Endometrial microvascular endothelial cells (primary cell): Measurements from ENCODE around the gene C1RL. TPM values are rescaled to one million over a fixed set of nuclear protein-coding genes. Genes with fewer than 3 reads are reported as not detected.

ENCODE experiments used
- in situ Hi-C: cut with HindIII; loops from 2 replicates; pipeline ENCODE4 v1.10.0; 2017; ENCODE audit warnings: low sequenced_read_pairs, low pct_unique_long_range_greater_than_20kb; ENCODE audit errors: inconsistent ontology term
- total RNA-seq: library from RNA; depleted of rRNA; stranded (reverse); fragments of >200 nt; gene quantifications from one replicate; pipeline ENCODE4 v1.2.3, GENCODE V29; 2015; ENCODE audit errors: inconsistent ontology term

C1RL gene
- total RNA-seq, 1 donor from 2014 or later = 22.3 TPM

DNA sequence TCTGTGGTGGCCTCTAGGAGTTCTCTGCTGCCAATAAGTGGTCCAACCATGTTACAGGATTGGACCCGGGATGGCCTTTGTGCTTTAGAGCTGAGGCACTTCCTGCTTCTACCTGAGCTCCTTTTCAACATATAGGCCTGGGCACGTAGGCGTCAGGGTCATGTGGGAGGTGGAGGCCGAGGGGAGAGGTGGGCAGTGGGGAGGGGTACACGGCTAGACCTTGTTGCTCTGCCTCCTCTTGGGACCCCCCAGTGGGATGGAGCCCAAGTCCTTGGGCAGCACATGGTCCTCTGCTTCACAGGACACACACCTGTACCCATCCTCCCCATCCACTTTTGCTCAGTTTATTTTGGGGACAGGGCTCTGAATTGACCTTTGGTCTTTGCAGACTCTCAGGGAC lies 12.3 kb upstream of the C1RL start:
- in situ Hi-C loops = loop anchor here (25.0 kb wide), 1 partner anchor 109 kb away; the partner anchor contains the start of gene LPCAT3

DNA sequence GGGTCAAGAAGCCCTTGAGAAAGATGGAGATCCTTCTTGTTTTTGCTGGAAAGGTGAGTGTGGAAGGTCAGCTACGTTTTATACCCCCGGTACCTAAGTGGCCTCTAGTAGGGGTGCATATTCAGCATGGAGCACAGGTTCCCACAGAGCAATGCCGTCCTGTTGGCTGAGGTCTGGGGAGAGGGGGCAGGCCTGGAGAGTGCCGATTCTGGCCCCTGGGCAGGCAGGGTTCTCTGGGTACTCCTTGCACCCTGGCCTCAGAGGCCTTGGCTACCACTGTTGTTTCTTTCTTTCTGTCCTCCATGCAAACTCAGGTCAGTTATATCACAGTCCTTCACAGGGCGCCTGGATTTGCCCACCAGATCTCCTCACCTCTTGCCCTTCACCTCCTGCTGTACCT lies 11.2 kb upstream of the C1RL start:
- in situ Hi-C loops = loop anchor here (25.0 kb wide), 1 partner anchor 108 kb away; the partner anchor contains the start of gene LPCAT3

DNA sequence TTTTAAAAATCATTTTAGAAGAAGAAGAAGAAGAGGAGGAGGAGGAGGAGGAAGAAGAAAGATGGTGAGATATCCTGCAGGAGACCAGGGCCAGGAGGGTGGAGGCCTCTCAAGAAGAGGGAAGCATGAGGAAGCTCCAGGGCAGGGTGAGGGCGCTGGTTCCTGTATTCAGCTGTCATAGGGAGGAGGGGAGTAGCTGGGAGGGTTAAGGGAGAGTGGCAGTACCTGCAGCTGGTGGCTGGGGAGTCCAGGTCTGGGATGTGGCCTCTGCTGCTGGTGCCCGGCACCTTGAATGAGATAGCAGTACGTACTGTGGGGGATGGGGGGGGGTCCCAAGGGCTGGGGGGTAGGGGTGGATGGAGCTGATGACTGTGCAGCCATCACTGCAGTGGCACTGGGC lies 9.9 kb upstream of the C1RL start:
- in situ Hi-C loops = loop anchor here (25.0 kb wide), 1 partner anchor 107 kb away; the partner anchor contains the start of gene LPCAT3

DNA sequence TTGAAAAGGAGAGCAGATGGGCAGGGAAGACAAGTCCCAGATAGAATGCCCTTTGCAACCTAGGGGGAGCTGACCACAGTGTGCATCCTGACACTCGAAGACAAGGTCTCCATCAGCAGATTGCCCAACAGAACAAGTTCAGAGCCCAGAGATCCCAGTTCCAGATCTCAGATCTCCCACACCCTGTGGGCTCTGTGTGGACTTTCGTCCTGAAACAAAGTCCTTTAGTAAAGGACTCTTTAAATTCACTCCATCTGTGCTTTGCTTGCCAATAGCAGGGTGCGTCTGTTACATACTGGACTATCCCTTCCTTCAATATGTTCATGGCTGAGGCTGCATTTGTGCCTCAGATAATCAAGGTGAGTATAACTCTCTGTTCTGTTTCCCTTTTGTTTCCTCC lies 8.7 kb upstream of the C1RL start:
- in situ Hi-C loops = loop anchor here (25.0 kb wide), 1 partner anchor 105 kb away; the partner anchor contains the start of gene LPCAT3

DNA sequence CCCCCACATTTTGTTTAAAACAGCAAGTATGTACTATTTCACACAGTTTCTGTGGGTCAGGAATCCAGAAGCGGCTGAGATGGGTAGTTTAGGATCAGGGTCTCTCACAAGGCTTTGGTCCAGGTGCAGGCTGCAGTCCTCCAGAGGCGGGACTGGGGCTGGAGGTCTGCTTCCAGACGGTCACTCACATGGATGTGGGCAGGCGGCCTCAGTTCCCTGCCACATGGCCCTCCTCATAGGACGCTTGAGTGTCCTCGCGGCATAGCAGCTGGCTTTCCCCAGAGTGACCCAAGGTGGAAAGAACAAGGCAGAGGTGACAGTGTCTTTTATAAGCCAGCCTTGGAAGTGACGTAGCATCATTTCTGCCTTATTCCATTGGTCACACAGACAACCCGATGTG lies 7.9 kb upstream of the C1RL start:
- in situ Hi-C loops = loop anchor here (25.0 kb wide), 1 partner anchor 105 kb away; the partner anchor contains the start of gene LPCAT3

DNA sequence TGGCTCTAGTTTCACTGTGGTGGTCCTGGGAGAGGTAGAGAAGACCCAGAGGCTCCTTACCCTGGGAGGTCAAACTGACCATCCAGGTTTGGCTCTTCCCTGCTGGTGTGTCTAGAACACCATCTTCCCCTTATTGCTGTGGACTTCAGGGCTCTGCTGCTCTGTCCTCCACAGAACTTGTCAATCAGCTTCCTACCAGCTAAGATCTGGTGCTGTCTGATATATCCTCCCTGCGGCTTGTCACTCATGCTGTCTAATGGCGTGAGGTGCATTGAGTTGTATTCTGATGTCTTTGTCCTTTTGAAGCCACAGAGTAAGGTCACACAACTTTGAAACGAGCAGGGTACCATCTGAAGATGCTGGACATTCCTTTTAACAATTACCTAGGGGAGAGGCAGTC lies 7.2 kb upstream of the C1RL start:
- in situ Hi-C loops = loop anchor here (25.0 kb wide), 1 partner anchor 104 kb away; the partner anchor contains the start of gene LPCAT3

DNA sequence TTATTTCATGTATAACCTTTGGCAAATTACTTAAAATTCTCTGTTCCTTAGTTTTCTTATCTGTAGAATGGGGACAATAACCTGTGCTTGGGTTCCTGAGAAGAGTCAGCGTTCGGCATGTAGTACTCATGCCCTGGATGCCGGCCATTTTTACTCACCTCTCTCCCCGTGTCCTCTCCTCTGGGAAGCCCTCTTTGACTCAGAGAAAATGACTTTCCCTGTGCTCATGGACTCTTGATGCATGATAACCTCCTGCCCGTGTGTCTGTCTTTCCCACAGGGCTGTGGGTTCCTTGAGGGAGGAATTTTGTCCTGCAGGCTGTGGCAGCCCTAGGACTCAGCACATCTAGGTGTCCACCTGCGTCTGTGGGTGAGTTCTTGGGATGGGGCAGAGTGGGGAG lies 5.8 kb upstream of the C1RL start:
- in situ Hi-C loops = loop anchor here (25.0 kb wide), 1 partner anchor 103 kb away; the partner anchor contains the start of gene LPCAT3

DNA sequence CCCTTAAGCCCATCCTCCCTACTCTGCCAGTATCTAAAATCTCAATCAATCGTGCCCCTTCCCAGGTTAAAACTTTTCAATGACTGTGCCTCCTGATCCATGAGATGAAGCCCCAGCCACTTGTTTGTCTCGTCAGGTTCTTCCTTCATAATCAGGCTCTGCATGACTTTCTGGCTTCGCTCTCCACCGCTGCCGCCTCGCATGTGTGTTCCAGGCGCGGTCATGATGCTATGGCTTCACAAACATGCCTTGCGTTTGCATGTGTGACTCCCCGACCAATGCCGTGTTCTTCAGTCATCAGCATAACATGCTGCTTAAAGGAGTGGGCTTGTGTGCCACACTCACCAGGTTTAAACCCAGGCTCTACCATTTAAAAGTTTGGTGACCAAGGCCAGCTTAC lies 5.0 kb upstream of the C1RL start:
- in situ Hi-C loops = loop anchor here (25.0 kb wide), 1 partner anchor 102 kb away; the partner anchor contains the start of gene LPCAT3

DNA sequence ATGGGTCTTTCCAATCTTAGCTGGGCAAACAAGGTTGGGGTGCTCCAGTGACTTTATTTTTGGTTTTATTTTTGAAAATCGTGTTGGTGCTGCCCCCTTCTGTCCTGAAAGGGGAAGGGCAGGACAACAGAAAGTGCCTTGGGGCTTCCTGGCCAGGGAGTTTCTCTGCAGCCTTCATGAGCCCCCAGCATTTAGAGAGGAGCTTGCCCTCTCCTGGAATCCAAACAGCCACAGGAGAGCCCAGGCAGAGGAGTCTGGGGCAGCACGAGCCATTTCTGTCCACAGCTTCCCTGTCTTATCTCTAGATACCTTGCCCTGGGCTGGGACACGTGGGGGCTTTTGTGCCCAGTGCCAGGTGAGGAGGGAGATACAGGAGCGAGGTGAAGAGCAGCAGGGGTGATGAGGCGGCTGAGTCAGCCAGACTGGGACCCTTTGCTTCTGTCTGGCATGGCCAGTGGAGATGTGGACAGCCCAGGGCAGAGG lies 4.4 kb upstream of the C1RL start:
- in situ Hi-C loops = loop anchor here (25.0 kb wide), 1 partner anchor 101 kb away; the partner anchor contains the start of gene LPCAT3

DNA sequence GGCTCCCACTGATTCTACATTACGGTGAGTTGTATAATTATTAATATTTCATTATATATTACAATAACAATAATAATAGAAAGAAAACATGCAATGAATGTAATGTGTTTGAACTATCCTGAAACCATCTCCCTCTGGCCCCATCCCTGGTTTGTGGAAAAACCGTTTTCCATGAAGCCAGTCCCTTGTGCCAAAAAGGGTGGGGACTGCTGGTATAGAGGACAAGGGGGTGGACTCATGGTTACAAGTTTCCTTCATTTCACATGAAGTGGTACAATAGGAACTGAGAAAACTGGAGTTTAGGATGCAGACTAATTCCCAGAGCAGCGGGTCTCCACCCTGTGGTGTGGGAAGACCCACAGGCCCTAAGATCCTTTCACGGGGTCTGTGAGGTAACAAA lies 3.0 kb upstream of the C1RL start:
- in situ Hi-C loops = loop anchor here (25.0 kb wide), 1 partner anchor 100 kb away; the partner anchor contains the start of gene LPCAT3

DNA sequence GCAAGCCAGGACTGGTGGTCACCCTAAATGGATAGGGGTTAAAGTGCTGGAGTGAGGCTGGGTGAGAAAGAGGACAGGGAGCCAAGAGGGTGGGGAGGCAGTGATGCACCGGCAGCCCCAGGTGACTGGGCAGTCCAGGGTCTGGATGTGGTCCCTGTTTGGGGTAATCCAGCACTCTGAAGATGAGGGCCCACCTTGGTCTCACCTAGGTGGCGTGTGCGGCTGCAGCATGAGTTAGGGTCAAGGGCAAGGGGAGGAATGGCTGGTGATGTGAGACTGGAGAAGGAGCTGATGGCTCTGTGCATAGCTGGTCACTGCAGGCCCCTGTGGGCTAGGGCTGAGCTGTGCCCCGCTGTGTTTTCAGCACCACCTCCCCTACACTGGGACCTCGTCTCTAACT lies 1.6 kb upstream of the C1RL start:
- in situ Hi-C loops = loop anchor here (25.0 kb wide), 1 partner anchor 98 kb away; the partner anchor contains the start of gene LPCAT3

DNA sequence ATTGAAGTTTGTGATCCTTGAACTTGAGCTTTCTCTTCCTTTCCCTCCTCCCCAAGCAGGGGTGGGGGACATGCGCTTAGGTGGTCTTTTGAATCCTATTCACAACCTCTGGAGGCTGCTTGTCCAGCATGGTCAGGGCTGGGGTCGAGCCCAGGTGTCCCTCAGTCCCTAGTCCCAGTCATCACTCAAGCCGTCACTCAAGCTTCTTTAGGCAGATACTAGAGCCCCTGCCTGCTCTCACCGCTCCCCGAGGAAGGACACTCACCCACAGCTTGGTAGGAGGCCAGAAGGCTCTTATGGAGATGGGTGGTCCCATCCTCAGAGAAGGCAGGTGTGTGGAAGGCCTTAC lies 532 bp upstream of the C1RL start:
- in situ Hi-C loops = loop anchor here (25.0 kb wide), 1 partner anchor 97 kb away; the partner anchor contains the start of gene LPCAT3

DNA sequence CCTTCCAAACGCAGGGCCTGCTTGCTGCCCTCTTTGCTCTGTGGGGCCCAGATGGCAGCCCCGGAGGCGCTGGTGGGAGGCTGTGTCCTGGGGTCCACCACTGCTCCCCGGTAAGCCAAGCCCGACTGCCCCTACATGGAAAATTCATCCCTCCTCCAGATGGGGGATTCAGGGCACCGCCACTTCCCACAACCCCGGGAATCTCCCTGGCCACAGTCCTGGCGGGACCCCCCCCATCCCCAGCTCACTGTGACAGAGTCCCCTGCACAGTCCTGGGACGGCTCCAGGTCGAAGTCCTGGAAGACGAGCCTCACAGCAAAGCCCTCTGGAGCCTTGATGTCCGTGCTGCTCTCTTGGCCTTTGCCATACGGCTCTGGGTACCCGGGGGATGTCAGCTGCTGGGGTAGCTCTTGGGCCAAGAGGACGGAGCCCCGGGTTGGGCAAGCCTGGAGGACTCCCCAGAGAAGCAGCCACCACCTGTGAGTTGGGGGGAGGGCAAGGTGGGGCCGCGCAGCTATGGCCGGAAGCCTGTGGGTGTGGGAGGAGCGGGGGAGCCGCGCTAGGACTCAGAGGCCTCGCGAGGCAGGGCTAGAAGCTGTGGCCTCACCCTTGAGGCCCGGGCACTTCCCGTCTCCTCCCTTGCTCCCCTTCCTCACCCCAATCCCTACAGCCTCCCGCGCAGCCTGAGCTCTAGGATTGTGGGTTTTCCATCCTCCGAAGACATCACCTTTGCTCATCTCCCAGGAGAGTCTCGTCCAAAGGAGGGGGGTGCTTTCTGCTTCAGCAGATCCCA lies 815 bp downstream of the C1RL start:
- in situ Hi-C loops = loop anchor here (25.0 kb wide), 1 partner anchor 96 kb away; the partner anchor contains the start of gene LPCAT3

DNA sequence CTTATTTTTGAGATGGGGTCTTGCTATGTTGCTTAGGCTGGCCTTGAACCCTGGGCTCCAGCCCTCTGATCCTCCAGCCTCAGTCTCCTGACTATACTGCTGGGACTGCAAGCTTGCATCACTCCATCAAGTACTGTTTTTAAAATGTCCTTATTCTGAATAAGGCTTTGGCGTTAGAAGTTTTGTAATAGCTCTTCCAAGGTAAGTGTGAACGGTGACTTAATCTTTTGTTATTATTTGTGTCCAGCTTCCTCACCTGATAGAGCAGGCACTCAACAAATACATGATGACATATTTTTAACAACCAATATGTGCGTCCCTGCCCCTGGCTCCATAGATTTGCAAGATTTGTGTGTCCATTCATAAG lies 1.4 kb downstream of the C1RL start:
- in situ Hi-C loops = loop anchor here (25.0 kb wide), 1 partner anchor 95 kb away; the partner anchor contains the start of gene LPCAT3

DNA sequence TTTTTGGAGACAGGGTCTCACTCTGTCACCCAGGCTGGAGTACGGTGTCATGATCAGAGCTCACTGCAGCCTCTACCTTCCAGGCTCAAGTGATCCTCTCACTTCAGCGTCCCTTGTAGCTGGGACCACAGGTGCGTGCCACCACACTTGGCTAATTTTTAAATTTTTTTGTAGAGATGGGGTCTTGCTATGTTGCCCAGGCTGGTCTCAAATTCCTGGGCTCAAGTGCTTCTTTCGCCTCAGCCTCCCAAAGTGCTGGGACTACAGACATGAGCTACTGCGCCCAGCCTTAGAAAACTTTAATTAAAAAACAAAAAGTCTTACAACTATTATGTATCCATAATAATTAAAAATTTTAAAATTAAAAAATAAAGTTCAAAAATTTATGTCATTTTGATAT lies 1.8 kb downstream of the C1RL start:
- in situ Hi-C loops = loop anchor here (25.0 kb wide), 1 partner anchor 95 kb away; the partner anchor contains the start of gene LPCAT3

DNA sequence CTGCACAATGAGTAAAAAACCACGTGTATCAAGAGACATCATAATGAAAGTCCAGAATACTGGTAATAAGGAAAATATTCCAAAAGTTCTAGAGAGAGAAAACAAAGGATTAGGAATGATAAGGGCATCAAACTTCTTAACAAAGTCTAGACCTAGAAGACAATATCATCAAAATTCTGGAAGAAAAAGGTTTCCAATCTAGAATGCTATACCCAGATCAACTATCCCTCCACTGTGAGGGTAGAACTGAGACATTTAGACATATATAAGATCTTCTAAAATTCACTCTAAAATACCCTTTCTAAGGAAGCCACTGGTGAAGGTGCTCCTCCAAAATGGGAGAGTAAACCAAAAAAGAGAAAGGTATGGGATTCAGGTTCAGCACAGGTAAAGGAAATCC lies 2.9 kb downstream of the C1RL start:
- in situ Hi-C loops = loop anchor here (25.0 kb wide), 1 partner anchor 94 kb away; the partner anchor contains the start of gene LPCAT3

DNA sequence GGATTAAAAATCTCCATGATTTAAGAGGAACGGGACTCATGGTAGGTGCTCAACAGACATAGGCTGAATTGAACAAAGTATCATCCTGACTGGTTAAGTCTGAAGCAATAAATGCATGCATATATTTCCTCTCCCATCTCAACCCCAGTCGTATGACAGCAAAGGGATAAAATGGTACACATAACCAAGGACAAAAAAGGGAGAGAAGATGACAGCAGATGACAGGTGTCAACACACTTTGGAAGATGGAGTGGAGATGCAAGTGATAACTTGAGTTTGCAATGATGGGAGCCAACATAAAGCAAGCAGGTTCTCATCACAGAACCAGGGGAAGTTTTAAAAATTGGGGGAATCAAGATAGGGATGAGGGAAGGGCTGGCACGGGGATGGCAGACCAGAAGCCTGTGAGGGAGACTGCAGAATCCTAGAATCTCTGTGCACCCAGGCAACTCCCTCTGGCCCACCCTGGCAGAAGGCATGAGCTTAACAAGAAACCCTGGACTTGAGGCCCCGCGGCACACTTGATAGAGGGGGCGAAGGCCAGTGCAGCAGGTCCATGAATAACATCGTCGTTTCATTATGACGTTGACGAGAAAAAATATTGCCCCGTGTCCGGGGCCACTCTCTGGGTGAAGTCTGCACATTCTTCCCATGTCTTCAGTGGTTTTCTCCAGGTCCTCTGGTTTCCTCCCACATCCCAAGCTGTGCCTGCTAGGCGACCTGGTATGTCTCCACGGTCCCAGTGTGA lies 5.0 kb downstream of the C1RL start:
- in situ Hi-C loops = loop anchor here (25.0 kb wide), 1 partner anchor 92 kb away; the partner anchor contains the start of gene LPCAT3

DNA sequence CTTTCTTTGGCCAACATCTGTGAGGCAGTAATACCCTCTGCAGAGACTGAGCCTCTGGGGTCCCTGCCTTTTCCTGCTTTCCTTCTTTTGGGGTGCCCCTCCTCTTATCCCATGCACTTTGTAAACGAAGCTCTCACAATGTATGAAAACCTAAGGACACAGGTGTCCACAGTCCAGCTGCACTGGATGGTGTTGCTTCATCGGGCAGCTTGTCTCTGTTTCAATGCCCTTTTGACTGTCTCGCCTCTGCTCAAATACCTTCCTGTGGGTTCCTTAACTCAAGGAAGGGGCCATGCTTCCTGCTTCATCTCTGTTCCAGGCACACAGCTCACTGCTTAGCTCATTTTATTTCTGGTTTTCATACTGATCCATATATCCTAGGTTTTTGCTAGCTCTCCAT lies 6.4 kb downstream of the C1RL start:
- in situ Hi-C loops = loop anchor here (25.0 kb wide), 1 partner anchor 90 kb away; the partner anchor contains the start of gene LPCAT3

DNA sequence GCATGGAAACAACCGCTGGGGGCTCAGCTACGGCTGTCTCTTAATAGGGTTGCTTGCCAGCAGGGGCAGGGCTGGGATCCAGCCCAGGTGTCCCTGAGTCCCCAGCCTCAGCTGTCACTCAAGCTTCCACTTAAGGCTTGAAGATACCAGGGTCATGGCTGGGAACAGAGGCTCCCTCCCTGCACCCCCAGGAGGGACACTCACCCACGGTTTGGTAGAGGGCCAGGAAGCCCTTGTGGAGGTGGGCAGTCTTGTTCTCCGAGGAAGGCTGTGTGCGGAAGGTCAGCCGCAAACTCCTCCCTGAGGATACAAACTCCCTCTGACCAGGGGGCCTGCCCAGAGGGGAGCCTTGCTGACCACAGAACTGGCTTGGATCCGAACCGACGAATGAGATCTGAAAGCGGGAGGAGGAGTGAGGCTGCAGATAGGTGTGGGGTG lies 7.3 kb downstream of the C1RL start:
- in situ Hi-C loops = loop anchor here (25.0 kb wide), 1 partner anchor 89 kb away; the partner anchor contains the start of gene LPCAT3
